Activated CD4-positive, alpha-beta T cell treated with anti-CD3 and anti-CD28 coated beads for 48 hours (primary cell): ENCODE measurements around the gene ARL11.
"Not testable (repeated sequence)": the region's sequence is repeated elsewhere in the genome, so short reads cannot be mapped to it uniquely, and the experiment has no call there.

Experiments
- DNase-seq: peaks from one replicate; pipeline ENCODE4 v3.0.0-alpha.2; 2020

Gene ARL11

GRCh38 chr13:49627831-49628652 lies at the start of gene ARL11:
TSS of gene ARL11 (plus strand) at chr13:49628507. CDS start at chr13:49630448, 1,941 bp downstream.
- peak; percentile 73 for DNase-seq

GRCh38 chr13:49579501-49579900 lies 48.8 kb upstream of the ARL11 start:
- DNase-seq: no peak

GRCh38 chr13:49580980-49581680 lies 47.2 kb upstream of the ARL11 start:
- DNase-seq: no peak

DNA sequence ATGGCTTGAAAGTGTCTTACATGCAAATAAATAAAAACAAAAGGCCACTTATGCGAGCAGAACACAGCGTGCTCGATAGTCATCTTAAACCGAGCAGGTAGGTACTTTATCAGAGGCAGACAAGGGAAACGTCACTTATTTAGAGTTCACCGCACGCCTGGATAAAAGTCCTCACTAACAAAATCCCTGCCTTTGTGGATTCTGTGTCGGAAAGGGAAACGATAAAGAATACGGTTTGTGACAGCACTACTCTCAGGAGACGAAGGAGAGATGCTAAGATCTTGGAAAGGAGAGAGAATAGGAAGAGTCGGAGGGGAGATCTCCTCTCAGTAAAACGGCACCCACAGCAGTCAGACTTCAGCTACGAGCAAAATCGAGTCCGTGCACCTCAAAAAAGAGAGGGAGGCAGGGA lies 43.5 kb upstream of the ARL11 start:
- DNase-seq: no peak

- DNase-seq: peak; percentile 74
Measured at GRCh38 chr13:49585220-49586157, 42.8 kb upstream of the ARL11 start, which contains the start of gene RCBTB1. TSS of gene RCBTB1 (minus strand) at chr13:49585558. CDS start at chr13:49567279, 18,279 bp downstream.

DNA sequence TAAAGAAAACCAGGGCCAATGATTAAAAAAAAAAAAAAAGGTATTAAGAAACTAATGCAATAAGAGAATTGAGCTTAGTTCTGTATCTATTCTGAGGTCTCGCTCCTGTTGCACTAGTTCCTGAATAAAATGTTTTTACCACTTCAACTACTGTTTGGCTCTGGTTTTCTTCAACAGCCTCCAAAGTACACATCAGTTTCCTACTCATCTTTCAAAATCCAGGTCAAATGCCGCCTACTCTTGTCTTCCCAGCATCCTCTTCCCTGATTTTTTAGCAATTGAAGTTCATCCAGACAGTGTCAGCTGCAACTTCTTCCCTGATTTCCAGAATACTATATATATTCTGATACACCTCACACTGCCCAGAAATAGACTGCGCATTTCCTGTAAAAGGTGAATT lies 41.6 kb upstream of the ARL11 start:
- no peak for DNase-seq

- no peak for DNase-seq
Measured at GRCh38 chr13:49587311-49587847, 40.9 kb upstream of the ARL11 start.

GRCh38 chr13:49590714-49591113 lies 37.6 kb upstream of the ARL11 start:
- DNase-seq: not testable (repeated sequence)

DNA sequence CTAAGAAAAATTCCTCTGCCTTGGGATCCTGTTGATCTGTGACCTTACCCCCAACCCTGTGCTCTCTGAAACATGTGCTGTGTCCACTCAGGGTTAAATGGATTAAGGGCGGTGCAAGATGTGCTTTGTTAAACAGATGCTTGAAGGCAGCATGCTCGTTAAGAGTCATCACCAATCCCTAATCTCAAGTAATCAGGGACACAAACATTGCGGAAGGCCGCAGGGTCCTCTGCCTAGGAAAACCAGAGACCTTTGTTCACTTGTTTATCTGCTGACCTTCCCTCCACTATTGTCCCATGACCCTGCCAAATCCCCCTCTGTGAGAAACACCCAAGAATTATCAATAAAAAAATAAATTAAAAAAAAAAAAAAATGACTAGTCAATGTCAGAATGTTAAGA lies 34.4 kb upstream of the ARL11 start:
- not testable (repeated sequence) for DNase-seq

- DNase-seq: no peak
Measured at GRCh38 chr13:49594576-49594975, 33.7 kb upstream of the ARL11 start.

DNA sequence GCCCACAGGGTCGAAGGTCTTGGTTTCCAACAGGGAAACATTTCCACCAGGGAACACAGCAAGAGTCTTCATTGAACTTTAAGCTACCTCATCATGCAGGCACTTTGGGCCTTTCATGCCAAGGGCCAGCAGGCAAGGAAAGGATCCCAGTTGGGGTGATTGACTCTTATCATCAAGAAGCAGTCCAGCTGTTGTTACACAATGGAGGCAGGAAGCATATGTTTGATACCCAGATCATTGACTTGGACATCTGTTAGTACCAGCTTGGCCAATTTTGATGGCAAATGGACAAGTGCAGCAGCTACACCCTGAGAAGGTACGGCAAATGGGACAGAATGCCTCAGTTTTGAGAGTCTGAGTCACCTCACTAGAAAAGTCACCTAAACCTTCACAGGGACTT lies 32.1 kb upstream of the ARL11 start:
- no peak for DNase-seq

GRCh38 chr13:49597043-49597641 lies 31.2 kb upstream of the ARL11 start:
- DNase-seq: no peak

DNA sequence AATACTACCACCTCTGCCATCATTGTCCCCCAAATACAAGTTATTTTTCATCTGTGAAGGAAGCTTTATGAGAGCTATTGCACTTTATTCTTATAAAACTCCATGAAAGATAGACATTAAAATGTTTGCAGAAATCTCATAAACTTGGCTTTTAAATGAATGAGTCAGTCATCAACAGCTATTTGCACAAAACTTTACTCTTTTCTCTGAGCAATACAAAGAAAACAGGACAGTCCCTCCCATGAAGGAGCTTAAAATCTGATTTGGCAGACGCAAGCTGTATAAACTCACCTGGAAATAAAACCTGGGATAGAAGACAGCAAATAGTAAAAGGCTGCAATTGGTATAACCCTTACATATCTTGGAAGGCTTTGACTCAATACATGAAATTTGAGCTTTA lies 26.3 kb upstream of the ARL11 start:
- no peak for DNase-seq

DNA sequence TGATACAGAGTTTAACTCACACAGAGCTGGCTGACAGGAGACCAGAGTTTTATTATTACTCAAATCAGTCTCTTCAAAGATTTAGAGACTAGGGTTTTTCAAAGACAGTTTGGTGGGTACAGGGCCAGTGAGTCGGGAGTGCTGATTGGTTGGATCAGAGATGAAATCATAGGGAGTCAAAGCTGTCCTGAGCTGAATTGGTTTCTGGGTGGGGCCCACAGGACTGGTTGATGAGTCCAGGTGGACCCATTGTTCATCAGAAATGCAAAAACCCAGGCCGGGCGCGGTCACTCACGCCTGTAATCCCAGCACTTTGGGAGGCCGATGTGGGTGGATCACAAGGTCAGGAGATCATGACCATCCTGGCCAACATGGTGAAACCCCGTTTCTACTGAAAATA lies 25.7 kb upstream of the ARL11 start:
- not testable (repeated sequence) for DNase-seq

DNA sequence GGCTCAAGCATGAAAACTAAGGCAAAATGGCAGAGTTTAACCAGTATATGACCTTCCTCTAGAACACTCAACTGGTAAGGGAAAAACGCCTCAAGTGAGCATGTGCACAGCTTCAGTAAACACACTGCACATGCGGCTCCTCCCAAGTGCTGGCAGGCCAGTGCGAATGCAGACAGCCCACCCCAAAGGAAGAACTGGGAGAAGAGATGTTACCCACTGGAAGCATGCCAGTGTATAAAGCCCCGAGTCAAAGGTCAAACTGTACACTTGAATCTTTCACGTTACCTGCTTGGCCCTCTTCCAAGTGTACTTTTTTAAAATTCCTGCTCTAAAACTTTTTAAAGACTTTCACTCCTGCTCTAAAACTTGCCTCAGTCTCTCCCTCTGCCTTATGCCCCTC lies 23.7 kb upstream of the ARL11 start:
- no peak for DNase-seq

DNA sequence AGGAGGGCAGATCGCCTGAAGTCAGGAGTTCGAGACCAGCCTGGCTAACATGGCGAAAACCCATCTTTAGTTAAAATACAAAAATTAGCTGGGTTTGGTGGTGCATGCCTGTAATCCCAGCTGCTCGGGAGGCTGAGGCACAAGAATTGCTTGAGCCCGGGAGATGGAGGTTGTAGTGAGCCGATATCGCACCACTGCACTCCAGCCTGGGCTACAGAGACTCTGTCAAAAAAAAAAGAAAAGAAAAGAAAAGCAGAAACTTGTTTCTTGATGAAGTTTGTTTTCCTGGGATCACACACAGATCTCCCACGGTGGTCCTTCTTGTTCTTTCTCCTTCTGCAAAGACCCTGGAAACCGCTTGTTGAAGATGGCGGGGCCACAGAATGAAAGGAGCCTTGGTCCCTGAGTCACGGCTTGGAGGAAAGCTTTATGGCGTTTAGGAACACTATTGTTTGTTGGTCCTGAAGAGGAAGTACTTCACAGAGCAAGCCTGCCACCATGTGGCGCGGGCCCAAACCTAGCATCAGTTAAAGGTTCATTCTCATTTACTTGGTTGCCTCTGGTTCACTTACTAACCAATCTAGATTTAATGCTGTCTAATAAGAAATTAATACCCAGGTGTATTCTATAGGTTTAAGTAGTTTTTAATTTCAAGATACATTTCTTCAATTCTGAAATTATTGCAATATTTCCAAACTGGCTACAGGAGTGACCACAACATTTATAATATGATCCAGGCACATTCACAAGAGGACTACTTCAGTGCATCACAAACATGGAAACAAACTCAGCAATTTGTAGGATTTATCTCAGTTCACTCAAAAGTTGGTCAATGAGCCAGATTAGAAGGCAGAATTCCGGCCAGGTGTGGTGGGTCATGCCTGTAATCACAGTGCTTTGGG lies 21.3 kb upstream of the ARL11 start:
- peak; percentile 87 for DNase-seq

DNA sequence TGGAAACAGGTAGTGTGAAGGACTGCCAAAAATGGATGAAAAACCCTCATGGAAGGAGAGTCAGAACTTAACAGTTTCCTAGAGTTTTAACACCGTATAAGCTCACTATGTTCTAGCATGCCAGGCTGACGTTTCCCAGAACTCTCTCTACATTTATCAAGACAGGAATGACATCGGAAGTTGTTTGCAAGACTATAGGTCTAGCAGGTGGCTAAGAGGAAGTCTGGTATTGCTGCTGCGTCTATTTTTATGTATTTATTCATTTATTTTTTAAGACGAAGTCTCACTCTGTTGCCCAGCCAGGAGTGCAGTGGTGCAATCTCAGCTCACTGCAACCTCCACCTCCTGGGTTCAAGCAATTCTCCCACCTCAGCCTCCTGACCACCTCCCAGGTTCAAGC lies 20.5 kb upstream of the ARL11 start:
- DNase-seq: no peak

- no peak for DNase-seq
Measured at GRCh38 chr13:49608651-49609331, 19.5 kb upstream of the ARL11 start.

DNA sequence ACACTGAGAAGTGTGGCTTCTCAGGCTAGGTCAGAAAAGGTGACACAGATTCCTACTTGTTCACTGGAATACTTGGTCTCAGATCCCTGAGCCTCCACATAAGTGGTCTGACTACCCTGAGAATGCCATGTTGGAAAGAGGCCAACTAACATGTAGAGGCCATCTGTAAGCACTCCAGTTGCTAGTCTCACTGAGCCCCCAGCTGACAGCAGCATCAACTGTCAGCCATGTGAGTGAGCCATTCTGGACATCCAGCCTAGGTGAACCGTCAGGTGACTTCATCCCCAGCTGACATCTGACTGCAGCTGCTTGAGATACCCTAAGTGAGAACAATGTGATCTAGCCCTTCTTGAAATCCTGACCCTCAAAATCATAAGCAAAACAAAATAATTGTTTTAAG lies 18.1 kb upstream of the ARL11 start:
- DNase-seq: no peak

DNA sequence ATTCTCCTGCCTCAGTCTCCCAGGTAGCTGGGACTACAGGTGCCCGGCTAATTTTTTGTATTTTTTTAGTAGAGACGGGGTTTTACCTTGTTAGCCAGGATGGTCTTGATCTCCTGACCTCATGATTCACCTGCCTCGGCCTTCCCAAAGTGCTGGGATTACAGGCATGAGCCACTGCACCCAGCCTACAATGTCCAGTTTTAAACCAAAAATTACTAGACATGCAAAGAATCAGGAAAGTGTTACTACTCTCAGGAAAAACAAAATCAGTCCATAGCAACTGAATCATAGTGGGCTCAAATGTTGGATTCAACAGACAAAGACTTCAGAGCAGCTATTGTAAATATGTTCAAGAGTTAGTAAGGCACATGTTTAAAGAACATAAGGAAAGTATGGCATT lies 16.3 kb upstream of the ARL11 start:
- not testable (repeated sequence) for DNase-seq
